HG03175 (cell line): ENCODE results near the gene PTPRE.

Experiments used
- ATAC-seq: cut with Tn5 transposase; IDR thresholded peaks from one replicate; pipeline ENCODE4 v1.9.1; 2021; ENCODE audit warnings: mild to moderate bottlenecking, moderate library complexity; ENCODE audit not compliant: unreplicated experiment

PTPRE gene

DNA sequence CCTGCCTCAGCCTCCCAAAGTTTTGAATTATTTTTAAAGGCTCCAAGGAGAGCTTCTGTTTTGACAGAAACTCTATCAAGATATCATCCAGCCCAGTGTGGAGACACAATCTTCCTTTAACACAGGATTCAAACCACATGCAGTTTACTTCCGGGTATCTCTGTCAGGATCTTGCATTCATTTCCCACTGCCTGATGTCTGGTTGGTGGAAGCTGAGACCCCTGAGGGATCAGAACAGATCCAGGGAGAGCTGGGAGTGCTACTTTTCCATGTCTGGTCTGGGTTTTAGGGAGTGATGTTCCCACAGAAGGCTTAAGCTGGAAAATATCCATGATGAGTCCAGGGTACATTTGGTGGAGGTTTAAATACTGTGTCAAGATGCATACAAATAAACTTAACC lies 16.7 kb downstream of the PTPRE start:
- ATAC-seq = no peak

DNA sequence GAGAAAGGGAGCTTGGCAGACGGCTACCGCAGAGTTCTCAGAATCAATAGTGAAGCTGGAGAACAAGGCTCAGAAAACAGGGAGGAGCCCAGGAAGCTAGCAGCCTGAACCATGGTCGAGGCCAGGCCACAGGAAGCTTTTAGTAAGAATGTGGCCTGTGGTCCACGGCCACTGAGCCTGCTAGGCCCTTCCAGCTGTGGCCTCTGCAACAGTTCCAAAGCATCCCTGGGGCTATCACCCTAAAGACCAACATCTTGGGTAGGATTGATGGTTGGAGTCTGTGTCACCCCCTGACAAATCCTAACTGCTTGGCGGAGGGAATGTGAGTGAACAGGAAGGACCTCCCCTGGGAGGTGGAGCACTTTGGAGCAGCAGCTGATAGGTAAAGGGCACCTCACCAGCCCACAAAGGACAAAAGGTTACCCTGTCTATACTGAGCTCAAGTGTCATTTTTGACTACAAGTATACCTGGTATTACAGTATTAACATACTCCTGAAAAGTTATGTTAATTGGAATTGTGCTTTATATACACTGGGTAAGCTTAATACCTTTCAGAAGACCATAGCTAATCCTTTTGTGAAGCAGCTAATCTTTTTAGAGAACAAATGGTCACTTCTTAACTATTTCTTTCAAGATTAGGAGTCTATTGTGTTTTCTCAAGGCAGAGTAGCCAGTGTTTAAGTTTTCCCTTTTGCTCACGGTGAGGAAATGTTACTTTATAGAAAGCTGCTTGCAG lies 18.7 kb downstream of the PTPRE start:
- no peak for ATAC-seq

DNA sequence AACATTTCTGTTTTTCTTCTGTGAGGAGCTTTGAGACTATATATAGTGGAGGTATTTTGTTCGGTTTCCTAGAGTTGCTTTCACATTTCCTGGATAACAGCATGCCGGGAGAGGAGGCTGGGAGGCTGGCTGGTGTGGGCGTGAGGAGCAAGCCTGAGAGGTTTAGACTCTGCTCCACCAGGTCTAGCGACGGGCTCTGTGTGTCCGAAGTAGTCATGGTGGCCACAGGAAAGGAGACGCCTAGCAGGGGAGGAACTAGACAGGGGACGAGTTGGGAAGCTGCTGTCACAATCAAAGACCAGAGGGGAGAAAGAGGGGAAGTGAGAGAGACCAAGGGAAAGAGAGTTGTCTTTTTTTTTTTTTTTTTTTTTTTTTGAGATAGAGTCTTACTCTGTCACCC lies 19.6 kb downstream of the PTPRE start:
- ATAC-seq = no peak

DNA sequence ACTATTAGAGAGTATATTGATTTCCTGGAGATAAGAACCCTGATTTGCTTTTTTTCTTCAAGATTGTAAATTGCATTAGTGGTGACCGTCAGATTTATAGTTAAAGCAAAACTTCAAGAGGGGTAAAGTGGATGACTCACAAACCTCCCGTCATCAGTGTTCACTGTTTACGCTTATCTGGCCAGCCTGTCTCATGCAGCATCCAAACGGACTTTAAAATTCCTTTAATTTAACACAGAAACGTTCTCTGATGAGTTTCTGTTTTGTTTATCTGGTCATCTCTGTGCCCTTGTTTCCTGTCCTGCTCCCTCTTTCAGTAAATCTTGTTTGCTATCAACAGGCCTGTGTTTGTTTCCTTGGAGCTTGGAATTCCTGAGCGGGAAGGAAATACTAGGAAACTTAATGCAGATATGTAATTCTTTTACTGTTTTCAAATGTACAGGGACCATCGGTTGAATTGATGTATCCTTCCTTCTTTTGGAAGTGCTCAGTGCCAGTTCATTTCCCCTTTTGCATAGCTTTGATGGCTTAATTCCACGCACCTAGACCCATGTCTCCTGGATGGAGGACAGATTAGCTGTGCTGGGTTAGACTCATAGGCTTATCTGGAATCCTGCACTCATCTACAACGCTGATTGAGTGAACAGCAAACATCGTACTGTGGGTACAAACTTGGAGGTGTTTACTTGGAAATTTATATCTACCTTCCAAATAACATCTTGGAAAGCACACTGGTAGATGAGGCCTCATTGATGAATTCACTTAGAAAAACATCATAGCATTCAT lies 21.3 kb downstream of the PTPRE start:
- no peak for ATAC-seq

- no peak for ATAC-seq
These were observed 25.8 kb downstream of the PTPRE start for GRCh38 chr10:127932521-127933270.

- no peak for ATAC-seq
These were observed 26.4 kb downstream of the PTPRE start for GRCh38 chr10:127933271-127933670.

DNA sequence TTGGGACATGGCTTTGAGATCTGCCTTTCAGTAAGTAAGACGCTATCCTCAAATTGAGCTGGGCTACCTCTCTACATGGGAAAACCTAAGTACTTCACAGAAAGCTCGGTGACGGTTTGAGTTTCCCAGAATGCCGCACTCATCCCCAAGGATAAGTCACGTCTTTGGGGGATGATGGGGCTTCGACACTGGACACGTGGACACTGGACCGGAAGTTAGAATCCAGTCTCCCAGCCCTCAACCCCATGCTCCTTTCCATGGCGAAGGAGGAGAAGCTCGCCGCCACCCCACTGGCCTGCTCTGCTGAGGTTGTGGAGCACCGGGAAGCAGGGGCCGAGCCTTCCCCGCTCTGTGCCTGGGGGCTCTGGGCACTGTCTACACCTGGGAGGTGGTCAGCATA lies 27.5 kb downstream of the PTPRE start:
- no peak for ATAC-seq

GRCh38 chr10:127935071-127935561 lies 28.2 kb downstream of the PTPRE start:
- no peak for ATAC-seq

- no peak for ATAC-seq
These were observed 30.2 kb downstream of the PTPRE start for GRCh38 chr10:127937069-127937468.

DNA sequence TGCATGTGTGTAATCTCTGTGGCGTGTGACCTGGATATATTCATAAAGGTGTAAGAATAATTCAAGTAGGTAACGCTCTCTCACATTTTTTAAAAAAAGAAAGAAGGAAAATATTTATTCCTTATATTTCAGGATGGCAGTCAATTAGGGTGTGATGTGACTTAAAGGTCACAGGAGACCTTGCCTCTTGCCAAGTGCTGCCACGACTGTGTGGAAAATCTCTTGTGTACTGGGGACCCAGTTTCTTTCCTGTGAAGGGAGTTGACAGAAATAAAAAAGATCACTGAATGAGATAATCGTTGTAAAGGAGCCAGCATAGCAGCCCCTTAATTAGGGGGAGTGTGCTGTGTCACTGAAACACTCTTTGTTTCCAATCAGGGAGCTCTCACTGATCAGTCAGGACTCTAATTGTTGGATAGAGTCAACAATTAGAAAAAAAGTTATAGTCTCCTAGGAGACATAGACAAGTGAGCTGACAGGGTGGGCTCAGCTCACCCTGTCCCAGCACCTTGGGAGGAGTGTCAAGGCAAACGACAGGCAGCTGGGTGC lies 31.1 kb downstream of the PTPRE start:
- no peak for ATAC-seq

GRCh38 chr10:127939786-127940330 lies 33.0 kb downstream of the PTPRE start:
- no peak for ATAC-seq

DNA sequence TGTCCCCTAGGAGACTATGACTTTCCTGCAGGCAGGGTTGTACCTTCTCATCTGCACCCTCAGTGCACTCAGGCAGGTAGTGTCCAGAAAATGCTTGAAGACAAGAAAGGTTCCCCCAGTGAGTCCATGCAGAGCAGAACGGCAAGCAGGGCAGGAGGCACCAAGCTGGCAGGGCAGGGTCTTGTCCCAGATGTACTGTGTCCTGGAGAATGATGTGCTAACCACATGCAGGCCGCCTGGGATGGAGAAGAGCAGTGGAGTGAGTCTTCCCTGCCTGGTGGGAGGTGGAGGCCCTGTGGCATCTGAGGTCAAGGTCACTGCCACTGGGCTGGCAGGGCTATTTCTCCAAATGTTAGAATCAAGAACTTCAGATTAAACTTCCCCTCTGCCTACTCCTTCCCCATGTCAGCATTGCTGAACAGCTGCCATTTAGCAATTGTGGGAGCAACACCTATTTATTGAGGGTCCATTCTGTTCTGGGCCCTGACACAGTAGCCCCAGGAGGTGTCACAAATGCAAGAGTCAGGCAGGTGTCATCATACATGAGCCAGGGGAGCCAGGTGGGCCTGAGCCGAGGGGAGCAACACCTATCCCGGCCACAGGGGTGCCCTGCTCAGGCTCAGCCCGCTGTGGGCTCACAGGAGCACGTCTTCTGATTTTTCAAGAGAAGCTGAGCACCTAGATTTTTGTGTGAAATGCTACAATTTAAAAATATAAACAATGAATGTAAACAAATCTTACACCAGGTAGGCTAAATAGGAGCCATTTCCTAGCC lies 34.1 kb downstream of the PTPRE start:
- no peak for ATAC-seq

DNA sequence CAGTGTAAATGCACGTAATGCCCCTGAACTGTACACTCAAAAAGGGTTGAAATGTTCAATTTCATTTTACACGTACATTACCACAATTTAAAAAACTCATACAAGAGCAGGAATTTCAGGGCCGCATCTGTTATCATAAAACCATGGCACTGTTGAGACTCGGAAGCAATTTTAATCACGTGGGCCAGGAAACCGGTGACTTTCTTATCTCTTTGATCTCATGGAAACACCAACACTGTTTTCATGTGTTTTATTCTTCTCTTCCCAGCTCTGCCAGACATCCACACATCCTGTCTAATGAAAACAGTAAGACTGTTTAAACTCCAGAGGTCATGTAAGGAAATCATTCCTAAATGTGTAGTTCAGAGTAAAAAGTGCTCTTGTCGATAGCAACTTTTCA lies 35.9 kb downstream of the PTPRE start:
- ATAC-seq = no peak

GRCh38 chr10:127943336-127943910 lies 36.5 kb downstream of the PTPRE start:
- ATAC-seq = no peak

- no peak for ATAC-seq
These were observed 37.4 kb downstream of the PTPRE start for GRCh38 chr10:127944256-127944655.

GRCh38 chr10:127945341-127945758 lies 38.4 kb downstream of the PTPRE start:
- ATAC-seq = peak; percentile 64

DNA sequence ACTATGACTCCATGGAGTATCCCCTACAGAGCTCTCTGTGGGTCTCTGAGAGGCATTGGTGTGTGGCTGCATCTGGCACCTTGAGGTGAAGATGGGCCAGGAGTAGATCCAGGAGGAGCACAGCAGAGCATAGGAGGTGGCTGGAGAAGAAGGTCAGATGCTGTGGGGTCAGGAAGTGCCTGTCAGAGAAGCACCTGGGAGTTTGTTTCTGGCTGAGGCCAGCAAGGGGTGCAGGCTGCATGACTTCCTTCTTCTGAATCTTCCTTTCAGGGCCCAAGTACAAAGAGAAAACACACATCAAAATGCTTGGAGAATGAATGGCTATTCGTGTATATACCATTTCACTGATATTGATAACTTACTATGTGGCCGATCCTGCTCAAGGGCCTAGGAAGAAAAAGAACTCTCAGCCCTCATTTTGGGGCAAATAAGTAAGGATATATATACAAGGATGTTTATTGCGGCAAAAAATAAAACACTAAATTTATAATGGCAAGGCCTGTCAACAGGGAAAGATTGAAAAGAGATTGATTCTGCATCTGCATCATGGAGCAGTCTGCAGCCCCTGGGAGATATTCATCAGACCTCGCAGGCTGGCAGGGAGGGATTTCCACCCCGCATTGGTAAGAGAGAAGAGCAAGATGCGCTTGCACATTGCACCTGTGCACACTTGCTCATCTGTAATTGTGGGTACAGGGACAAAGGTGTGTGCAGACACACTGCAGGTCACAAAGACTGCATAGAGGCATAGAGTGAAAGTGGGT lies 39.2 kb downstream of the PTPRE start:
- no peak for ATAC-seq

DNA sequence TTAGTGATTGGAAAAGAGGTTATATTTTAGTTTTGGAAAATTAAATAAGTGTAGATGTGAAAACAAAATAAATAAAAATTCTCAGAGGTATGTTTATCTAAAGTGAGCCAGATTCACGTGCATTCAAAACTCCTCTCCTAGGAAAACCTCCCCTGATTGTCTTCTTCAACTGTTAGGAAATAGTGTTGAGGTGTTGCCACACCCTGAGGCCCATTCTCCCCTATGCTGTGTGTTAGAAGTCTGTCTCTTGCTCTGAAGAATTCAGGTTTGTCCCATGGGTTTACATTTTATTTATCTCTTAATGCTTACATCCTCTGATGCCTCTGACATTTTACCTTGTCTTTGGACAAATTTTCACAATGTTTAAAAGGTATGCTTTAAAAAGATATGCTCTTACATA lies 40.3 kb downstream of the PTPRE start:
- ATAC-seq = no peak

GRCh38 chr10:127948791-127949190 lies 41.9 kb downstream of the PTPRE start:
- ATAC-seq = no peak
